Neural cell (in vitro differentiated cells): ENCODE measurements around the gene PPP4R2. TPM values are rescaled to one million over a fixed set of nuclear protein-coding genes. Genes with fewer than 3 reads are reported as not detected.

Experiments
- H2AFZ ChIP-seq: fragments of 200-600, 300-800 bp; sonication (generic), shearing (Covaris generic); 2 replicates; pipeline ENCODE4 v1.6.0; 2014; ENCODE audit warnings: low read depth, mild to moderate bottlenecking, antibody characterized with exemption, low read length, moderate library complexity
- H3F3A ChIP-seq: fragments of 200-600 bp; shearing (Covaris generic); 2 replicates; pipeline ENCODE4 v1.6.1; 2016; ENCODE audit warnings: mild to moderate bottlenecking, moderate library complexity, mixed read lengths, antibody characterized with exemption, low read length; ENCODE audit not compliant: insufficient read depth, poor library complexity, severe bottlenecking
- H3K27ac ChIP-seq: fragments of 200-600, 300-800 bp; sonication (generic), shearing (Covaris generic); 2 replicates; pipeline ENCODE4 v1.5.1; 2014; ENCODE audit warnings: mild to moderate bottlenecking, low read length, moderate library complexity
- H3K27me3 ChIP-seq: fragments of 300-800, 200-600 bp; sonication (generic), shearing (Covaris generic); 2 replicates; pipeline ENCODE4 v1.6.0; 2014; ENCODE audit warnings: mild to moderate bottlenecking, low read depth, low read length, moderate library complexity; ENCODE audit not compliant: insufficient read depth
- H3K36me3 ChIP-seq: fragments of 300-800, 200-600 bp; sonication (generic), shearing (Covaris generic); 2 replicates; pipeline ENCODE4 v1.5.1; 2014; ENCODE audit warnings: mild to moderate bottlenecking, antibody characterized with exemption, low read length, moderate library complexity; ENCODE audit not compliant: insufficient read depth
- H3K4me2 ChIP-seq: fragments of 300-800, 200-600 bp; sonication (generic), shearing (Covaris generic); 2 replicates; pipeline ENCODE4 v1.6.0; 2014; ENCODE audit warnings: mild to moderate bottlenecking, low read length
- H3K4me3 ChIP-seq: fragments of 300-800, 200-600 bp; sonication (generic), shearing (Covaris generic); 2 replicates; pipeline ENCODE4 v1.5.1; 2014; ENCODE audit warnings: mild to moderate bottlenecking, low read length, moderate library complexity
- H3K79me2 ChIP-seq: fragments of 200-600 bp; shearing (Covaris generic); replicated peaks from 2 replicates; pipeline ENCODE4 v1.6.0; 2014; ENCODE audit warnings: mild to moderate bottlenecking, low read length, moderate library complexity; ENCODE audit not compliant: insufficient read depth
- H3K9ac ChIP-seq: fragments of 300-800, 200-600 bp; sonication (generic), shearing (Covaris generic); 2 replicates; pipeline ENCODE4 v1.6.1; 2016; ENCODE audit warnings: mild to moderate bottlenecking, low read length, mixed read lengths
- H3K9me2 ChIP-seq: fragments of 200-600 bp; shearing (Covaris generic); 2 replicates; pipeline ENCODE4 v1.6.1; 2016; ENCODE audit warnings: mild to moderate bottlenecking, low read length, mixed read lengths; ENCODE audit not compliant: insufficient read depth
- H3K9me3 ChIP-seq: fragments of 200-600, 300-800 bp; sonication (generic), shearing (Covaris generic); 2 replicates; pipeline ENCODE4 v1.6.1; 2016; ENCODE audit warnings: mild to moderate bottlenecking, mixed run types, low read length, moderate library complexity, mixed read lengths
- H4K20me1 ChIP-seq: fragments of 200-600 bp; shearing (Covaris generic); 2 replicates; pipeline ENCODE4 v1.6.1; 2016; ENCODE audit warnings: mild to moderate bottlenecking, mixed run types; ENCODE audit not compliant: insufficient read depth
- EP300 ChIP-seq: fragments of 450-650 bp; conservative IDR thresholded peaks from 2 replicates; pipeline ENCODE4 v1.6.1; 2014; ENCODE audit warnings: antibody characterized with exemption, mild to moderate bottlenecking, moderate library complexity; ENCODE audit not compliant: poor library complexity, severe bottlenecking
- EZH2 ChIP-seq: fragments of 200-600, 300-800 bp; shearing (Covaris generic), sonication (generic); IDR thresholded peaks from 2 replicates; pipeline ENCODE4 v1.6.1; 2014; ENCODE audit warnings: antibody characterized with exemption, low read length, borderline replicate concordance, mild to moderate bottlenecking; ENCODE audit not compliant: insufficient read depth, poor library complexity, severe bottlenecking
- MXI1 ChIP-seq: fragments of 450-650 bp; conservative IDR thresholded peaks from 2 replicates; pipeline ENCODE4 v1.6.1; 2014; ENCODE audit warnings: antibody characterized with exemption, mild to moderate bottlenecking; ENCODE audit not compliant: poor library complexity, severe bottlenecking
- POLR2AphosphoS5 ChIP-seq: IDR thresholded peaks from 2 replicates; pipeline ENCODE4 v1.6.1; 2012
- RAD21 ChIP-seq: fragments of 450-650 bp; conservative IDR thresholded peaks from 2 replicates; pipeline ENCODE4 v1.6.1; 2014; ENCODE audit warnings: antibody characterized with exemption, mild to moderate bottlenecking, moderate library complexity
- SMC3 ChIP-seq: fragments of 450-650 bp; conservative IDR thresholded peaks from 2 replicates; pipeline ENCODE4 v1.6.1; 2014; ENCODE audit warnings: antibody characterized with exemption, mild to moderate bottlenecking, moderate library complexity; ENCODE audit not compliant: poor library complexity
- TAF1 ChIP-seq: IDR thresholded peaks from 2 replicates; pipeline ENCODE4 v1.6.1; 2012; ENCODE audit warnings: low read depth
- polyA plus RNA-seq: library from polyadenylated mRNA; depleted of rRNA; stranded (reverse); fragments of >200 nt; gene quantifications from 2 replicates; pipeline ENCODE4 v1.2.3, GENCODE V29; 2014
- TF ChIP-seq, protein P1 (sequence below): IDR thresholded peaks from 2 replicates; pipeline ENCODE4 v1.6.1; 2012; ENCODE audit warnings: borderline replicate concordance
- TF ChIP-seq, protein P2 (sequence below): fragments of 450-650 bp; IDR thresholded peaks from 2 replicates; pipeline ENCODE4 v1.5.1; 2014; ENCODE audit warnings: antibody characterized with exemption, mild to moderate bottlenecking, moderate library complexity; ENCODE audit not compliant: poor library complexity, severe bottlenecking

PPP4R2 gene
- polyA plus RNA-seq, 1 donor from 2014 or later = 65.5 TPM

DNA sequence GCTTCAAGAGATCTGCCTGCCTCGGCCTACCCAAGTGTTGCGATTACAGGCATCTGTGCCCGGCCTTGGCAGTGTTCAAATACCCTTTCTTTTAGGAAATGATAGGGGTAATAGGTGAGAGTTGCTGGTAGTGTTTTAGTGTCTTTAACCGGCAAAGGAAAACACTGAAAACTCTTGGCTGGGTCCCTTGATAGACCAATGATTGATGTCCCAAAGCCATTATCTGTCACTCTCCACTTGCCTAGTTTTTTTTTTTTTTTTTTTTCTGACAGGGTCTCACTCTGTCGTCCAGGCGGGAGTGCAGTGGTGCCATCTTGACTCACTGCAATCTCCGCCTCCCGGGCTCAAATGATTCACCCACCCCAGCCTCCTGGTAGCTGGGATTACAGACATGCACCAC lies 84.5 kb downstream of the PPP4R2 start:
- no peaks in the 10 kb centered on the region for H3K27me3 ChIP-seq
- H3K36me3 ChIP-seq = no peaks in the 10 kb centered on the region
- H3K79me2 ChIP-seq = no peaks in the 10 kb centered on the region
- H3K9me3 ChIP-seq = no peaks in the 10 kb centered on the region
- H3F3A ChIP-seq = no peaks in the 10 kb centered on the region
- H3K27ac ChIP-seq = no peak overlapping the region
- H2AFZ ChIP-seq = no peak overlapping the region
- no peaks in the 10 kb centered on the region for H3K9me2 ChIP-seq
- H3K4me3 ChIP-seq = no peak overlapping the region
- H3K4me2 ChIP-seq = no peak overlapping the region
- no peak overlapping the region for H3K9ac ChIP-seq
- no peaks in the 10 kb centered on the region for H4K20me1 ChIP-seq
- TF ChIP-seq, protein P1, sequence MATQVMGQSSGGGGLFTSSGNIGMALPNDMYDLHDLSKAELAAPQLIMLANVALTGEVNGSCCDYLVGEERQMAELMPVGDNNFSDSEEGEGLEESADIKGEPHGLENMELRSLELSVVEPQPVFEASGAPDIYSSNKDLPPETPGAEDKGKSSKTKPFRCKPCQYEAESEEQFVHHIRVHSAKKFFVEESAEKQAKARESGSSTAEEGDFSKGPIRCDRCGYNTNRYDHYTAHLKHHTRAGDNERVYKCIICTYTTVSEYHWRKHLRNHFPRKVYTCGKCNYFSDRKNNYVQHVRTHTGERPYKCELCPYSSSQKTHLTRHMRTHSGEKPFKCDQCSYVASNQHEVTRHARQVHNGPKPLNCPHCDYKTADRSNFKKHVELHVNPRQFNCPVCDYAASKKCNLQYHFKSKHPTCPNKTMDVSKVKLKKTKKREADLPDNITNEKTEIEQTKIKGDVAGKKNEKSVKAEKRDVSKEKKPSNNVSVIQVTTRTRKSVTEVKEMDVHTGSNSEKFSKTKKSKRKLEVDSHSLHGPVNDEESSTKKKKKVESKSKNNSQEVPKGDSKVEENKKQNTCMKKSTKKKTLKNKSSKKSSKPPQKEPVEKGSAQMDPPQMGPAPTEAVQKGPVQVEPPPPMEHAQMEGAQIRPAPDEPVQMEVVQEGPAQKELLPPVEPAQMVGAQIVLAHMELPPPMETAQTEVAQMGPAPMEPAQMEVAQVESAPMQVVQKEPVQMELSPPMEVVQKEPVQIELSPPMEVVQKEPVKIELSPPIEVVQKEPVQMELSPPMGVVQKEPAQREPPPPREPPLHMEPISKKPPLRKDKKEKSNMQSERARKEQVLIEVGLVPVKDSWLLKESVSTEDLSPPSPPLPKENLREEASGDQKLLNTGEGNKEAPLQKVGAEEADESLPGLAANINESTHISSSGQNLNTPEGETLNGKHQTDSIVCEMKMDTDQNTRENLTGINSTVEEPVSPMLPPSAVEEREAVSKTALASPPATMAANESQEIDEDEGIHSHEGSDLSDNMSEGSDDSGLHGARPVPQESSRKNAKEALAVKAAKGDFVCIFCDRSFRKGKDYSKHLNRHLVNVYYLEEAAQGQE = no peak
- TF ChIP-seq TAF1 = no peak
- TF ChIP-seq, protein P2, sequence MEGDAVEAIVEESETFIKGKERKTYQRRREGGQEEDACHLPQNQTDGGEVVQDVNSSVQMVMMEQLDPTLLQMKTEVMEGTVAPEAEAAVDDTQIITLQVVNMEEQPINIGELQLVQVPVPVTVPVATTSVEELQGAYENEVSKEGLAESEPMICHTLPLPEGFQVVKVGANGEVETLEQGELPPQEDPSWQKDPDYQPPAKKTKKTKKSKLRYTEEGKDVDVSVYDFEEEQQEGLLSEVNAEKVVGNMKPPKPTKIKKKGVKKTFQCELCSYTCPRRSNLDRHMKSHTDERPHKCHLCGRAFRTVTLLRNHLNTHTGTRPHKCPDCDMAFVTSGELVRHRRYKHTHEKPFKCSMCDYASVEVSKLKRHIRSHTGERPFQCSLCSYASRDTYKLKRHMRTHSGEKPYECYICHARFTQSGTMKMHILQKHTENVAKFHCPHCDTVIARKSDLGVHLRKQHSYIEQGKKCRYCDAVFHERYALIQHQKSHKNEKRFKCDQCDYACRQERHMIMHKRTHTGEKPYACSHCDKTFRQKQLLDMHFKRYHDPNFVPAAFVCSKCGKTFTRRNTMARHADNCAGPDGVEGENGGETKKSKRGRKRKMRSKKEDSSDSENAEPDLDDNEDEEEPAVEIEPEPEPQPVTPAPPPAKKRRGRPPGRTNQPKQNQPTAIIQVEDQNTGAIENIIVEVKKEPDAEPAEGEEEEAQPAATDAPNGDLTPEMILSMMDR = no peak
- TF ChIP-seq MXI1 = no peak
- no peak for TF ChIP-seq EP300
- TF ChIP-seq POLR2AphosphoS5 = no peak
- TF ChIP-seq EZH2 = no peak
- no peak for TF ChIP-seq SMC3
- TF ChIP-seq RAD21 = no peak

DNA sequence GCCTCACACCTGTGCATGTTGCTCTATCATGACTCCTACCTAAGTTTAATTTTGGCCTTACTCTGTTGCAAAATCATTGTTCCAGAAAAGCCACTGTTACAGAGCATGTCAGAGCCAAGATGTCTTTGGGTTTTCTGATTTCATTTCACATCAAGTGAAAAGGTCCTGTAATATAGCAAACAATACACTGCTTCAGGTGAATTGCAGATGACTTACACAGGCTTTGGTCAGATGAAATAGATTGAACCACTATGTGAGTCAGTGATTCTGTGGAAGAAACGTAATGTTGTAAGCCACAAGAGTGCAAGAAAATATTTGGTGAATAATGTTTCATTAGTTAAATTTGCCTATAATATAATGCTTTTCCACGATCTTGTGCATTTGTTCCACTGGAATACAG lies 87.6 kb downstream of the PPP4R2 start:
- Histone ChIP-seq H4K20me1 (no peaks in the 10 kb centered on the region), H3K4me2 (no peak overlapping the region), H3K27ac (no peak overlapping the region), H3F3A (no peaks in the 10 kb centered on the region), H3K9ac (no peak overlapping the region), H2AFZ (no peak overlapping the region), H3K4me3 (no peak overlapping the region), H3K79me2 (no peaks in the 10 kb centered on the region), H3K9me3 (no peaks in the 10 kb centered on the region), H3K9me2 (no peaks in the 10 kb centered on the region), H3K36me3 (no peaks in the 10 kb centered on the region), H3K27me3 (no peaks in the 10 kb centered on the region)
- TF ChIP-seq POLR2AphosphoS5 = no peak
- TF ChIP-seq, protein P2 = no peak
- no peak for TF ChIP-seq RAD21
- TF ChIP-seq MXI1 = no peak
- no peak for TF ChIP-seq SMC3
- TF ChIP-seq EP300 = no peak
- TF ChIP-seq, protein P1 = no peak
- no peak for TF ChIP-seq TAF1
- no peak for TF ChIP-seq EZH2
